HG03103 (cell line): Measurements from ENCODE around the gene PANX2.
"Not testable (repeated sequence)": the region's sequence is repeated elsewhere in the genome, so short reads cannot be mapped to it uniquely, and the experiment has no call there.

ENCODE experiments used
- ATAC-seq: cut with Tn5 transposase; IDR thresholded peaks from one replicate; pipeline ENCODE4 v1.9.1; 2021; ENCODE audit warnings: low read depth; ENCODE audit not compliant: unreplicated experiment

PANX2 gene, protein sequence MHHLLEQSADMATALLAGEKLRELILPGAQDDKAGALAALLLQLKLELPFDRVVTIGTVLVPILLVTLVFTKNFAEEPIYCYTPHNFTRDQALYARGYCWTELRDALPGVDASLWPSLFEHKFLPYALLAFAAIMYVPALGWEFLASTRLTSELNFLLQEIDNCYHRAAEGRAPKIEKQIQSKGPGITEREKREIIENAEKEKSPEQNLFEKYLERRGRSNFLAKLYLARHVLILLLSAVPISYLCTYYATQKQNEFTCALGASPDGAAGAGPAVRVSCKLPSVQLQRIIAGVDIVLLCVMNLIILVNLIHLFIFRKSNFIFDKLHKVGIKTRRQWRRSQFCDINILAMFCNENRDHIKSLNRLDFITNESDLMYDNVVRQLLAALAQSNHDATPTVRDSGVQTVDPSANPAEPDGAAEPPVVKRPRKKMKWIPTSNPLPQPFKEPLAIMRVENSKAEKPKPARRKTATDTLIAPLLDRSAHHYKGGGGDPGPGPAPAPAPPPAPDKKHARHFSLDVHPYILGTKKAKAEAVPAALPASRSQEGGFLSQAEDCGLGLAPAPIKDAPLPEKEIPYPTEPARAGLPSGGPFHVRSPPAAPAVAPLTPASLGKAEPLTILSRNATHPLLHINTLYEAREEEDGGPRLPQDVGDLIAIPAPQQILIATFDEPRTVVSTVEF

DNA sequence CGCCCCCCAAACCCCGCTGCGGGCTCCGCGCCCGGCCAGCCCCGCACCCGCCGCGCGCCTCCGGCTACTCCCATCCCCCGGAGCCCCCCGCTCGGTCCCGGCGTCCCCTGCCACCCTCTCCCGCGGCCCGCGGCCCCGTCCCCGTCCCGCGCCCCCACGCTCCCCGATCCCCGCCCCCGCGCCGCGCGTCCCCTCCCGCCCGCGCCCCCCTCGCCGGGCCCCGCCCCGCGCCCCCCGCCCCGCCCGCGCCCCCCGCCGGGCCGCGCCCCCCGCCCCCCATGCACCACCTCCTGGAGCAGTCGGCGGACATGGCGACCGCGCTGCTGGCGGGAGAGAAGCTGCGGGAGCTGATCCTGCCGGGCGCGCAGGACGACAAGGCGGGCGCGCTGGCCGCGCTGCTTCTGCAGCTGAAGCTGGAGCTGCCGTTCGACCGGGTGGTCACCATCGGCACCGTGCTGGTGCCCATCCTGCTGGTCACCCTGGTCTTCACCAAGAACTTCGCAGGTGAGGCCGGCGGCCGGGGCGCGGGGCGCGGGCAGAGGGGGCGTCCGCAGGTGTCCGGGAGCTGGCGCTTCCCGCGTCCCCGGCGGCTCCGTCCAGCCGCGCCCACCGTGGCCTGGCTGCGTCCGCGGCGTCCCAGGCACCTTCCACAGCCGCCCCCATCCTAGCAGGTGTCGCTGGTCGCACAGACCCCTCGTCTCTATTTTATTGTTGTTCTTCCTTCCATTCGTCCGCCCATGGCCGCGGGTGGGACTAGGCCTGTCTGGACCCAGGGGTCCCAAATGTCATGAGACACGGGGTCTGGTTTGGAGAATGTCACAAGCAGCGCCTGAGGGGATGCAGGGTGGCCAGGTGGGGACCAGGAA, at the start of gene PANX2:
PANX2 (plus strand) TSS at position 279 of the 866 bp plus-strand sequence; CDS start at position 279, 0 bp downstream.
- ATAC-seq, result no peak

DNA sequence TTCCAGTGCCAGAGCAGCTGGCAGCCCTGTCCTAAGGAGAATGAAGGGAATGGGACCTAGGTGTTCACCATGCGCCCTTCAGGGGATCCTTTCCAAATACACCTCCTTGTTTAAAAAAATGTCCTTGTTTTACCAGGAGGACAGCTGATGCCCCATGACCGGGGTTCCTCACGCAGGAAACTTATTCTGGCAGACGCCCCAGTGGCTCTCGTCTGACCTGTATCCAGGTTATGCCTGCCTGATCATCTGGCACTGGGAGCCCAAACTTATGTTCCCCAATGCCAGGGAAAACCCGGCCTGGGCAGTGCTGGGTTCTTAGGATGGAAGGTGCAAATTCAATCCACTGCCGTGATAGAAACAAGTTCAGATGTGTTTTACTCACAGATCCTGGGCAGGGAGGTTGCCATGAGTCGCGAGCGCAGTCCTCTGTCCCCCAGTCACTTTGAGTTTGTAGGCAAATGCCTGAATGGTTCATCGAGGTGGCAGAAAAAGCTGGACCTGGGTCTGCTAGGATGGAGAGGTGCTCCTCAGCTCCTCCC, 49.3 kb upstream of the PANX2 start:
- ATAC-seq, result no peak

DNA sequence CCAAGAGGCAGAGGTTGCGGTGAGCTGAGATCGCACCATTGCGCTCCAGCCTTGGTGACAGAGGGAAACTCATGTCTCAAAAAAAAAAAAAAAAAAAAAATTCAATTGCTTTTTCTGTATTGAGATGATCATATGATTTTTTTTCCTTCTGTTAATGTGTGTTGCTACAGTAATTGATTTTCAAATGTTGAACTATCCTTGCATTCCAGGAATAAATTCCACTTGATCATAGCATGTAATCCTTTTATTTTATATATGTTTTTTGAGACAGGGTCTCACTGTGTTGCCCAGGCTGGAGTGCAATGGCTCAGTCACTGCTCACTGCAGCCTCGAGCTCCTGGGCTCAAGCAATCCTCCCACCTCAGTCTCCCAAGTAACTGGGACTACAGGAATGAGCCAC, 47.4 kb upstream of the PANX2 start:
- no peak for ATAC-seq

DNA sequence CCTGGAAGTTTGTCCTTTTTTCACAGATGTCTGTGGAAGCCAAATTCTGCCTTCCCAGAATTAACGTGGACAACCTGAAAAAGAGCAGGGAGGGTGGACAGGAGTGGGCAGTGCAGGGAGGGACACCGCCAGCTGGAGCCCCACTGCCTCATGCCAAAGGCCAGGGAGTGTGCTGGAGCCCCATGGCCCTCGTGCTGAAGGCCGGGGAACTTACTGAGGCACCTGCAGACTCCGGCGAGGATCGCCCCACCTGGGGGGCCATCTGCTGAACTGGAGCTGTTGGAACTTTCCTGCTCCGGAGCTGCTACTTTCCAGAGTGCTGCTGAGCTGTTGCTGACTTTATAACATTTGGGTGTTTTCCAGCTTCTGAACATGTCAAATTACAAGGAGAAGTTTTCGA, 45.5 kb upstream of the PANX2 start:
- no peak for ATAC-seq

DNA sequence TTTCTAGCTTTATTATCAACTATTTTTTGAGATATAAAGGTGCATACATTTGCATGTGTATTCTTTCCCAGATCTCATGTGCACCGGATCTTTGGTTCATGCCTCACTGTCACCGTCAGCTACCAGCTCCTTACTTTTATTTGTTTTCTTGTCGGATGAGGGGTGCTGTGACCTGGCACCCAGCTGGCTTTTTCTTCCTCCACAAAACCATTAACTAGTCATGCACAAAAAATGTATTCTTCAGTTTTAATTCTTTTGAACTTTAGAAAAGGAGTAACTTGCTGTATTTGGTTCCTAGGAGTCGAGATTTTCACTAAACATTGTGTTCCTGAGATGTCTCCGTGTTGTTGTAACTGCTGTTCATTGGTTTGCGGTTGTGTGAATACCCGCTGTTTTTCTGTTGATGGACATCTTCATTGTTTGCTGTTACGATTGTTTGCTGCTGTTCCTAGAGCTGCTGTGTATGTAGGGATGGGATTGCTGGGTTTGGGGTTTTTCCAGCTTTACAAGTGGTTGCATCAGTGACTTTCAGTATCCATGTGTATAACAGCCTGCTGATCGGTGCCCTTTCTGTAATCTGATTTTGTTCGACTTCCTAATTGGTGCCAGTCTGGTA, 41.3 kb upstream of the PANX2 start:
- no peak for ATAC-seq

DNA sequence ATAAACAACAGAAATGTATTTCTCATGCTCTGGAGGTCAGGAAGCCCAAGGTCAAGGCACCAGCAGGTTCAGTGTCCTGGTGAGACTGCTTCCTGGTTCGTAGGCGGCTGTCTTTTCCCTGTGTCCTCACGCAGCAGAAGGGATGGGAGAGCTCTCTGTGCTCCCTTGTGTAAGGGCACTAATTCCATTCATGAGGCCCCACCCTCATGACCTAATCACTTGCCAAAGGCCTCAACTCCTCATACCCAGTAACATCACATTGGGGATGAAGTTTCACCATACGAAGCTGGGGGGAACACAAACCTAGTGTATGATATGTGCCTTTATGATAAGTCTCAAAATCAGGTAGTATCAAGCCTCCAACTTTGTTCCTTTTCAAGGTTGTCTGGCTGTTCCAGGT, 38.6 kb upstream of the PANX2 start:
- ATAC-seq, result no peak

DNA sequence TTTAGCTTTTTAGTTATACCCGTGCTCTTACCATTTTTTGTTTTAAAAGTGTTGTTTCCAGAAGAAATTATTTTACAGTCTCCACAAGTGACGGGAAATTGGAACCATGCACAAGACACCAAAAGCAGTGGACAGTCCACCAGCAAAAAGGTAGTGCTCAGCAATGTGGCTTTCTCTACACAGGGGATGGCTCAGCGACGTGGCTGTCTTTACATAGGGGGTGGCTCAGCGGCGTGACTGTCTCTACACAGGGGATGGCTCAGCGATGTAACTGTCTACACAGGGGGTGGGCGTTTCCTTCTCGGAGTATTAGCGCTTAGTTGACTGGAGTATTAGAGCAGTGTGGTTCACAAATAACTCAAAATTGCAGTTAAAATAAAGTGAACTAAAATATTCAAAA, 36.0 kb upstream of the PANX2 start:
- no peak for ATAC-seq

DNA sequence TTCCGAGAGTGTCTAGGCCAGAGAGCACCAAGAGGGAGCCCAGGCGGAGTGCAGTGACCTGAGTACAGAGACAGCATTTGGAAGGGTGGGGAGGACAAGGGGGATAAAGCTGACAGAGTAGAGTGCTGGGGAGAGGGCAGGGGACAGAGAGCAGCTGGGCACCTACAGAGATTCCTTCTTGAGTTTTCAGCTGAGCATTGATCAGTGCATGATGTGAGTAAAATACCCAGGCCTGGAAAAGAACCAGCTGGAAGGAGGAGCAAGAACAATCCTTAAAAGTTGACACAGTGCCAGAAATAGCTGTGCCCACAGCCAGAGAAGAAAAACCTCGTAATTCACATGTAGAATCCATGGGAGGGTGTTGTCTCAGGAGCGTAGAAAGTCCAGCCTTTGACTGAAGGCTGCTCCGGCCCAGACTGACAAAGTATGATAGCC, 33.9 kb upstream of the PANX2 start:
- ATAC-seq, result no peak

DNA sequence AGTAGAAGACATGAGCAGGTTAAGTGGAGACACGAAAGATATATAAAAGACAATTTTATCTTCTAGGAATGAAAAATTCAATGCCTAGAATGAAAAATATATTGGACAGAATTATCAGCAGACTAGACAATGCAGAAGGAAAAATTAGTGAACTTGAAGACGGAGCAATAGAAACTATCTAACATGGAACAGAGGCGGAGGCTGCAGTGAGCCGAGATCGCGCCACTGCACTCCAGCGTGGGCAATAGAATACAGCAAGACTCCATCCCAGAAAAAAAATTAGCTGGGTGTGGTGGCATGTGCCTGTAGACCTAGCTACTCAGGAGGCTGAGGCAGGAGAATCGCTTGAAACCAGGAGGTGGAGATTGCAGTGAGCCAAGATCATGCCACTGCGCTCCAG, 33.3 kb upstream of the PANX2 start:
- not testable (repeated sequence) for ATAC-seq

DNA sequence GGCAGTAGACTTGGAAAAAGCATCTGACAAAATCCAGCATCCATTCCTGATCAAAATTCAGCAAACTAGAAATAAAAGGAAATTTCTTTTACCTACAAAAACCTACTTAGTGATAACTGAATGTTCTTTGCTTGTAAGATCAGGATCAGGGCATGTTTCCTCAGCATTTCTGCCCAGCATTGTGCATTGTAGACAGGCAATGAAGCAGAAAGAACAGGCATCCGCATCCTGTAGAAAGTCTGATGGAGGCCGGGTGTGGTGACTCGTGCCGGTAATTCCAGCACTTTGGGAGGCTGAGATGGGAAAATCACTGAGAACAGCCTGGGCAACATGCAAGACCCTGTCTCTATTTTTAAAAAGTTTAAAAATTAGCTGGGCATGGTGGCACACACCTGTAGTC, 32.5 kb upstream of the PANX2 start:
- no peak for ATAC-seq

DNA sequence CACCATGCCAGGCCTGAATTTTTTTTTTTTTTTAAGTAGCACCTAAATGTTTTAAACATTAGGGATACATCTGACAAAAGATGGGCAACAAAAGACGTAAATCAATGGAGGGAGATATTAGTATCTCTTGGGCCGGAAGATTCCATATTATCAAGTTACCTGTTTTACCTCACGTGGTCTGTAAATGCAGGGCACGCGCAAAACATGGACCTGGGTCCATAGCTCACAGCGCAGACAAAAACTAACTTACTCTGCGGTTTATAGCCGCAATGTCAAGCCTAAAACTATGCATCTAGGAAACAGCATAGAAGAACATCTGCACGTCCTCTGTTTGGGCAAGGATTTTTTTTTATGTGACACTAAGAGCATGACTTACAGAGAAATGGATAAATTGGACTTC, 31.5 kb upstream of the PANX2 start:
- no peak for ATAC-seq

DNA sequence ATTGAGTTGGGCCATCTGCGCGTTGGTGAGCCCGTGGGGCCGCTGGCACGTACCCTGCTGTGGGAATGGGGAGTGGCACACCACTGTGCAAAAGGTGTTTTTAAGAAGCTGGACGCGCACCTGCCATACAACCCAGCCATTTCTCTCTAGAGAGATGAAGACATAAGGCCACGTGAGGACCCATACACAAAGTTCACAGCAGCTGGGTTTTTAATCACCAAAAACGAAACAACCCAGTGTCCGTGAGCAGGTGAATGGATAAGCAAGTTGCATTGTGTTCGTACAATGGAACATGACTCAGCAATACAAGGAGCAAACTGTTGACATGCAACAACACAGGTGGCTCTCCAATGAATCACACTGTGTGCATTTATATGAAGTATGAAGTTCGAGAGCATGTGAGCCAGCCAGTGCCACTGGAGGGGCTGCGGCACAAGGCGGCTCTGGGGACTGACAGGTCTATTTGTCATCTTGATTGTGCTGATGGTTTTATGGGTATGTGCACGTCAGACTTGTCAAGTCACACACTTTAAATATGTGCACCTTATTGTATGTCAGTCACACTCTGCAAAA, 30.6 kb upstream of the PANX2 start:
- no peak for ATAC-seq

DNA sequence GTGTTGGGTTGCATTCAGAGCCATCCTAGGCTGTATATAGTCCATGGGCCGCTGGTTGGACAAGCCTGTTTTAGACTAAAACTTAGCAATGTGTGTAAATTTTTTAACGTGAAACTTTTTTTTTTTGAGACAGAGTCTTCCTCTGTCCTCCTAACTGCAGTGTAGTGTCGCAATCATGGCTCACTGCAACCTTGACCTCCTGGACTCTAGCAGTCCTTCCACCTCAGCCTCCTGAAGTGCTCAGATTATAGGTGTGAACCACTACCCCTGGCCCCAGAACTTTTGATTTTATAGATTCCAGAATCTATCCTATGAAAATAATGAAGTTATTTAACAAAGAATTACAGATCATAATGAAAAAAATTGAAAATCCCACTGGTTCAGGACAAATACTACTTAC, 29.9 kb upstream of the PANX2 start:
- no peak for ATAC-seq

DNA sequence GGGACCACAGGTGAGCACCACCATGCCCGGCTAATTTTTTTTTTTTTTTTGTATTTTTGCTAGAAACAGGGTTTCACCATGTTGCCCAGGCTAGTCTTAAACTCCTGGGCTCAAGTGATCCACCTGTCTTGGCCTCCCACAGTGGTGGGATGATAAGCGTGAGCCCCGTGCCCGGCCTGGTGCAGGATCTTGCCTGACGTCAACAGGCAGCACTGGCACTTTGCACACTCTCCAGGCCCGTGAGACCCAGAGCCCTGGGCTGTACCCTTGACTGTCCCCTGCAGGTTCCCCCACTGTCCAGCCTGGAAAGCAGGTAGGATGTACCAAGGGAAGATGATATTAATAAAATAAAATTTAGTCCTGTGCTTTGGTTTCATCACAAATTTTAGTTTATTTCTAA, 29.1 kb upstream of the PANX2 start:
- ATAC-seq, result no peak

DNA sequence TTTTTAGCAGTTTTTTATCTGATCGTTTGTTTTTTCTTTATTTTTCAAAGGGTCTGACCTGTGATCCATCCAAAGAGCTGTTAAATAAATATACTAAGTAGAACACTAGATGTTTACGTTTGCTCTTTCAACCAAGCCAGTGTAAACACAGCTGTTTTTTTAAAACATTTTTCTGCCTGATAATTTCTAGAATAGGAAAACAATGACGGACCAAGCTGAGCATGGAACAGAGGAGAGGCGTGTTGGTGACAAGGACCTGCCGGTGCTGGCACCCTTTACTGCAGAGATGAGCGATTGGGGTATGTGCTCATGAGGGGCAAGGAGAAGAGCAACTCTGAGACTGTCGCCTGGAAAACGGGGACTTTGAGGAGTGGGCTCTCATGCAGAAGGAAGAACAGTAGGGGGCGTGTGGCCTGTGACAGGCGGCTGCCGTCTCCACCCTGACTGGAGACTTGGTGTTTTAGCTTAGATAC, 28.6 kb upstream of the PANX2 start:
- ATAC-seq, result no peak

DNA sequence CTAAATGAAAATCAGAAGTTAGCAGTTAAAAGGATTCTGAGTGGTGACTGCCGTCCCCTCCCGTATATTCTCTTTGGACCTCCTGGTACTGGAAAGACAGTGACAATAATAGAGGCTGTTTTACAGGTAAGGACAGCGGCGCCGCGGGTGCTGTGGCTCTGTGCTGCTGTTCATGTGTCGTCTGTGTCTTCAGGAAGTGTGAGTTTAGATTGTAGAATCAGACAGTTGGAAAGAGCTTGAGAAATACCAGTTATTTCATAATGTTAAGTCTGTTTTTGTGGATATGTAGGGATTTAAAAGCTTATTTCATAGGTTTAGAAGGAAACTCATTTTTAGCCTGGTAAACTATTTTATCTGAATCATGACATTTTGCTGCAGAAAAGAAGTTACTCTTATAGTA, 27.4 kb upstream of the PANX2 start:
- no peak for ATAC-seq

DNA sequence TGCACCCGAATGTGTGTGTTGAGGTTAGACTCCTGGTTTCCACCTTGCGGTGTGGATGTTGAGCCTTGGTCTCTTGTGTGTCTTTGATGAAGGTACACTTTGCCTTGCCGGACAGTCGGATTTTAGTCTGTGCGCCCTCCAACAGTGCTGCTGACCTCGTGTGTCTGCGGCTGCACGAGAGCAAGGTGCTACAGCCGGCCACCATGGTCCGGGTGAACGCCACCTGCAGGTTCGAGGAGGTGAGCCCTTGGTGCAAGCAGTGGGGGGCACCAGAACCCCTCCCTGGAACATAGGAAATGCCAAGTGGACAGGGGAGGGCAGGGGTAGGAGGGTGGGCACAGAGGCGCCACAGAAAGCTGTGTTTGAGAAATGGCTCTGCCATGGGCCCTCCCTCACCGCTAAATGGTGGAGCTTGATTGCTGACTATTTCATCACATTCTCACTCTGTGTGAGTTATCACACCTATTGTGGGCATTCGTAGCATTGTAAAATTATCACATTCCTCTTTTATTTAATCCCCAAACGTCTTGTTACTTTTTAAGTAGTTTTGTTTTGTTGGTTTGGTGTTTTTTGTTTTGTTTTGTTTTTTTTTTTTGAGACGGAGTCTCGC, 26.4 kb upstream of the PANX2 start:
- no peak for ATAC-seq

DNA sequence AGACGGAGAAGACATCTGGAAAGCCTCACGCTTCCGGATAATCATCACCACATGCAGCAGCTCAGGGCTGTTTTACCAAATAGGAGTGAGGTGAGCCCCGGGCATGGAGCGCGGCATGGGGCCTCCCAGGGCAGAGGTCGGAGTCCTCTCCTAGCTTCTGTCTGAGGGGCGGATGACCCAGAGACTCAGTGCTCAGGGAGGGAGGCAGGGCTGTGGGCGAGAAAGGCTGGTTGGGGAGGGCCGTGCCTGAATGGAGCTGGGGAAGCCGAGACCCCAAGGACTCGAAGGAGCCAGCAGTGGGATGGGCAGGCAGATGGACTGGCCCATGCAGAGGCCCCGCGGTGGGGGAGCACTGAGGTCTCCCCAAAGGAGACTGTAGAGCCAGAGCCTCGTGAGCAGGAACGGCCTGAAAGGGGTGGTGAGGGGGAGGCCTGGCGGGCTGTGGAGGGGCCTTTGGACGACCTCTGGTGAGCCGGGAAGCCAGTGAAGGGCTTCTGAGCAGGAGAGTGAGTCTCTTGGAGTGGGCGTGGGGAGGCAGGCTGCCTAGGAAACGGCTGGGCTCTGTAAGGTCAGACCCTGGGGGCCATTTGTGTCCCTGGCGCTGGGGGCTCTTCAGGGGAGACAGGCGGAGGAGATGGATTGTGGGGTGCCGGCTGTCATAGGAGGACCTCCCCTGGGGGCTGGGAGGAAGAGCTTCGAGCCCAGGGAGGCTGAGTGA, 24.7 kb upstream of the PANX2 start:
- no peak for ATAC-seq
